Measurements from ENCODE around the gene OSBP2.

Gene OSBP2

GRCh38 chr22:30880181-30880601, 185.5 kb downstream of the OSBP2 start:
- DNase-seq (ENCODE audit: low read depth in 2 of 2) = no peak

- no peak for DNase-seq (ENCODE audit: low read depth in 2 of 2)
Measured at GRCh38 chr22:30880847-30881246, 186.2 kb downstream of the OSBP2 start.

- no peak for DNase-seq (ENCODE audit: low read depth in 2 of 2)
Measured at GRCh38 chr22:30881361-30882183, 186.9 kb downstream of the OSBP2 start.

- no peak for DNase-seq (ENCODE audit: low read depth in 2 of 2)
Measured at GRCh38 chr22:30882184-30882717, 187.6 kb downstream of the OSBP2 start.

- DNase-seq (ENCODE audit: low read depth in 2 of 2) = no peak
Measured at GRCh38 chr22:30882974-30883533, 188.4 kb downstream of the OSBP2 start.

- DNase-seq (ENCODE audit: low read depth in 2 of 2) = no peak
Measured at GRCh38 chr22:30883586-30884145, 189.0 kb downstream of the OSBP2 start.

GRCh38 chr22:30884211-30885000, 189.7 kb downstream of the OSBP2 start:
- DNase-seq (ENCODE audit: low read depth in 2 of 2) = no peak

- DNase-seq (ENCODE audit: low read depth in 2 of 2) = no peak
Measured at GRCh38 chr22:30885001-30885366, 190.3 kb downstream of the OSBP2 start.

GRCh38 chr22:30885591-30885990, 190.9 kb downstream of the OSBP2 start:
- no peak for DNase-seq (ENCODE audit: low read depth in 2 of 2)

GRCh38 chr22:30887453-30887852, 192.8 kb downstream of the OSBP2 start:
- no peak for DNase-seq (ENCODE audit: low read depth in 2 of 2)

GRCh38 chr22:30887861-30888260, 193.2 kb downstream of the OSBP2 start:
- no peak for DNase-seq (ENCODE audit: low read depth in 2 of 2)

- no peak for DNase-seq (ENCODE audit: low read depth in 2 of 2)
Measured at GRCh38 chr22:30889268-30889995, 194.8 kb downstream of the OSBP2 start.

GRCh38 chr22:30889996-30890480, 195.4 kb downstream of the OSBP2 start:
- DNase-seq (ENCODE audit: low read depth in 2 of 2) = no peak

- peak in 1 of 2 experiments; percentile 35 for DNase-seq (ENCODE audit: low read depth in 2 of 2)
Measured at GRCh38 chr22:30890686-30891442, 196.2 kb downstream of the OSBP2 start.

- DNase-seq (ENCODE audit: low read depth in 2 of 2) = no peak
Measured at GRCh38 chr22:30891443-30891755, 196.7 kb downstream of the OSBP2 start.

GRCh38 chr22:30891781-30892180, 197.1 kb downstream of the OSBP2 start:
- no peak for DNase-seq (ENCODE audit: low read depth in 2 of 2)

- no peak for DNase-seq (ENCODE audit: low read depth in 2 of 2)
Measured at GRCh38 chr22:30892286-30892685, 197.6 kb downstream of the OSBP2 start.

GRCh38 chr22:30892731-30893221, 198.1 kb downstream of the OSBP2 start:
- DNase-seq (ENCODE audit: low read depth in 2 of 2) = no peak

GRCh38 chr22:30893434-30894370, 199.0 kb downstream of the OSBP2 start:
- no peak for DNase-seq (ENCODE audit: low read depth in 2 of 2)

All from stimulated activated CD4-positive, alpha-beta T cell treated with anti-CD3 and anti-CD28 coated beads, Interleukin-12 subunit alpha, Interleukin-12 subunit beta, amount 100 ng/mL, for 24 hours (primary cell).